H1 (cell line): ENCODE data around the gene EPHA3. TPM values are rescaled to one million over a fixed set of nuclear protein-coding genes. Genes with fewer than 3 reads are reported as not detected.

Experiments used
- CTCF ChIA-PET: fragments of 300-600 bp; sonication (Branson Sonifier 250); formaldehyde crosslinking; loops from one replicate; lab custom pipeline; 2021; ENCODE audit not compliant: partially characterized antibody; lab: Charles Lee
- POLR2A ChIA-PET: fragments of 300-600 bp; sonication (Branson Sonifier 250); formaldehyde crosslinking; loops from one replicate; lab custom pipeline; 2021; ENCODE audit warnings: inconsistent platforms; ENCODE audit not compliant: partially characterized antibody; lab: Charles Lee
- DNase-seq, 2 experiments: peaks; one replicate each; pipeline versions ENCODE4 v3.0.0 to v3.0.0-alpha.2; 2010 to 2022; ENCODE audit warnings: low spot score in 2 of 2, low read depth in 1 of 2, mixed read lengths in 1 of 2
- FAIRE-seq: peaks from 2 replicates; lab custom pipeline; 2011; peaks lifted over from hg19 to GRCh38; lab: Jason Lieb, UNC
- H2AFZ ChIP-seq: 2 replicates; pipeline ENCODE4 v1.8.1; 2012; ENCODE audit warnings: low read length, inconsistent platforms
- H2AK5ac ChIP-seq: 2 replicates; pipeline ENCODE4 v1.6.1; 2013; ENCODE audit warnings: low read depth, low read length
- H2BK120ac ChIP-seq: replicated peaks from 2 replicates; pipeline ENCODE3; 2013; ENCODE audit warnings: low read depth, low read length, inconsistent platforms
- H2BK12ac ChIP-seq: 2 replicates; pipeline ENCODE4 v1.6.1; 2013; ENCODE audit warnings: low read depth, low read length
- H2BK15ac ChIP-seq: 2 replicates; pipeline ENCODE4 v1.6.1; 2013; ENCODE audit warnings: low read length
- H2BK20ac ChIP-seq: 2 replicates; pipeline ENCODE4 v1.6.1; 2013; ENCODE audit warnings: low read length
- H2BK5ac ChIP-seq: 2 replicates; pipeline ENCODE4 v1.6.1; 2013; ENCODE audit warnings: low read depth, low read length
- H3K14ac ChIP-seq: 2 replicates; pipeline ENCODE4 v1.6.1; 2013; ENCODE audit warnings: inconsistent platforms; ENCODE audit not compliant: insufficient read length
- H3K18ac ChIP-seq: 2 replicates; pipeline ENCODE4 v1.6.1; 2013; ENCODE audit warnings: low read length; ENCODE audit errors: extremely low read depth
- H3K23ac ChIP-seq: 2 replicates; pipeline ENCODE4 v1.6.1; 2013; ENCODE audit warnings: inconsistent platforms; ENCODE audit not compliant: insufficient read length
- H3K23me2 ChIP-seq: 2 replicates; pipeline ENCODE4 v1.6.1; 2013; ENCODE audit warnings: low read depth, low read length
- H3K27ac ChIP-seq: 2 replicates; pipeline ENCODE4 v1.6.1; 2011; ENCODE audit warnings: low read depth, low read length, inconsistent platforms
- H3K27me3 ChIP-seq, 4 experiments: replicated peaks in 1 of 4; 1 replicate in 1 of 4; 2 replicates in 3 of 4; pipeline versions ENCODE4 v1.6.1 to v1.8.1; 2011 to 2013; ENCODE audit warnings: low read length in 3 of 4, mild to moderate bottlenecking in 3 of 4, inconsistent platforms in 2 of 4, mixed read lengths in 2 of 4, moderate library complexity in 1 of 4; ENCODE audit not compliant: control insufficient read depth in 3 of 4, insufficient read depth in 3 of 4; ENCODE audit errors: extremely low read depth in 1 of 4
- H3K36me3 ChIP-seq, 4 experiments: 2 replicates each; pipeline versions ENCODE4 v1.6.1 to v1.8.1; 2011 to 2013; ENCODE audit warnings: mild to moderate bottlenecking in 4 of 4, low read length in 3 of 4, moderate library complexity in 2 of 4, control low read depth in 1 of 4, inconsistent platforms in 1 of 4; ENCODE audit not compliant: insufficient read depth in 4 of 4, control insufficient read depth in 2 of 4
- H3K4ac ChIP-seq: replicated peaks from 2 replicates; pipeline ENCODE3; 2013; ENCODE audit warnings: low read length, low read depth, mixed read lengths, inconsistent platforms; ENCODE audit not compliant: insufficient read length
- H3K4me1 ChIP-seq, 4 experiments: replicated peaks in 1 of 4; 1 replicate in 1 of 4; 2 replicates in 3 of 4; pipeline versions ENCODE4 v1.6.1 to v1.8.1; 2011 to 2013; ENCODE audit warnings: low read length in 3 of 4, inconsistent platforms in 2 of 4, mixed read lengths in 1 of 4; ENCODE audit not compliant: insufficient read depth in 4 of 4, control insufficient read depth in 3 of 4
- H3K4me2 ChIP-seq, 2 experiments: 2 replicates each; pipeline versions ENCODE4 v1.6.1 to v1.8.1; 2011 to 2013; ENCODE audit warnings: low read depth in 2 of 2, low read length in 2 of 2, control low read depth in 1 of 2, inconsistent platforms in 1 of 2, mild to moderate bottlenecking in 1 of 2; ENCODE audit not compliant: insufficient read depth in 1 of 2
- H3K4me3 ChIP-seq, 4 experiments: fragments of 200-600, 300-600 bp in 1 of 4; sonication (generic), shearing (Covaris generic), sonication (Bioruptor Twin) in 1 of 4; 2 replicates each; pipeline versions ENCODE4 v1.5.1 to v1.8.1; 2011 to 2016; ENCODE audit warnings: low read length in 4 of 4, low read depth in 3 of 4, control low read depth in 2 of 4, inconsistent platforms in 2 of 4, mild to moderate bottlenecking in 2 of 4, mixed read lengths in 1 of 4, moderate library complexity in 1 of 4; ENCODE audit not compliant: insufficient read depth in 2 of 4; ENCODE audit errors: extremely low read depth in 1 of 4
- H3K56ac ChIP-seq: replicated peaks from 2 replicates; pipeline ENCODE3; 2013; ENCODE audit warnings: low read depth, mild to moderate bottlenecking, mixed read lengths, low read length, inconsistent platforms; ENCODE audit not compliant: insufficient read length
- H3K79me1 ChIP-seq: 2 replicates; pipeline ENCODE4 v1.6.1; 2013; ENCODE audit warnings: low read depth, low read length, control low read depth
- H3K79me2 ChIP-seq, 2 experiments: 2 replicates each; pipeline versions ENCODE4 v1.6.1 to v1.8.1; 2012 to 2013; ENCODE audit warnings: low read length in 2 of 2, mild to moderate bottlenecking in 2 of 2, inconsistent platforms in 1 of 2; ENCODE audit not compliant: insufficient read depth in 2 of 2, control insufficient read depth in 1 of 2
- H3K9ac ChIP-seq, 4 experiments: replicated peaks in 1 of 4; 1 replicate in 1 of 4; 2 replicates in 3 of 4; pipeline versions ENCODE4 v1.6.1 to v1.8.1; 2011 to 2013; ENCODE audit warnings: low read depth in 3 of 4, low read length in 3 of 4, control low read depth in 2 of 4, mild to moderate bottlenecking in 2 of 4, moderate library complexity in 2 of 4, inconsistent platforms in 1 of 4; ENCODE audit errors: extremely low read depth in 1 of 4
- H3K9me3 ChIP-seq, 2 experiments: 2 replicates each; pipeline versions ENCODE4 v1.6.1 to v1.8.1; 2012 to 2013; ENCODE audit warnings: mild to moderate bottlenecking in 2 of 2, moderate library complexity in 2 of 2, control low read depth in 1 of 2, inconsistent platforms in 1 of 2, low read depth in 1 of 2, low read length in 1 of 2, mixed read lengths in 1 of 2; ENCODE audit not compliant: insufficient read depth in 2 of 2
- H4K20me1 ChIP-seq, 2 experiments: replicated peaks in 1 of 2; 2 replicates each; pipeline versions ENCODE3 to v1.8.1; 2011 to 2013; ENCODE audit warnings: inconsistent platforms in 2 of 2, low read length in 2 of 2, mild to moderate bottlenecking in 1 of 2; ENCODE audit not compliant: insufficient read depth in 2 of 2, control insufficient read depth in 1 of 2
- H4K5ac ChIP-seq: 2 replicates; pipeline ENCODE4 v1.6.1; 2013; ENCODE audit warnings: low read length, low read depth, mixed read lengths, inconsistent platforms; ENCODE audit not compliant: insufficient read length
- H4K8ac ChIP-seq: 2 replicates; pipeline ENCODE4 v1.8.0; 2013; ENCODE audit warnings: mild to moderate bottlenecking, moderate library complexity, low read length, inconsistent platforms; ENCODE audit not compliant: insufficient read depth; ENCODE audit errors: extremely low read depth
- H4K91ac ChIP-seq: replicated peaks from 2 replicates; pipeline ENCODE3; 2013; ENCODE audit warnings: low read length, mixed read lengths, inconsistent platforms; ENCODE audit not compliant: insufficient read length
- KDM4A ChIP-seq: IDR thresholded peaks from one replicate; pipeline ENCODE4 v1.7.1; 2012; ENCODE audit warnings: low read depth, mild to moderate bottlenecking, moderate library complexity, low read length, inconsistent platforms; ENCODE audit not compliant: severe bottlenecking
- NRF1 ChIP-seq: IDR thresholded peaks from 2 replicates; pipeline ENCODE4 v1.6.1; 2011; ENCODE audit warnings: mild to moderate bottlenecking, low read depth, low read length, improper control_type of control experiment
- POLR2AphosphoS5 ChIP-seq: IDR thresholded peaks from 2 replicates; pipeline ENCODE4 v1.6.1; 2011; ENCODE audit warnings: low read depth, low read length
- POU5F1 ChIP-seq: IDR thresholded peaks from 2 replicates; pipeline ENCODE4 v1.6.1; 2011; ENCODE audit warnings: low read depth, mild to moderate bottlenecking, low read length, moderate library complexity
- TBP ChIP-seq: IDR thresholded peaks from 2 replicates; pipeline ENCODE4 v1.6.1; 2011; ENCODE audit warnings: low read depth, low read length, improper control_type of control experiment
- ZNF274 ChIP-seq: IDR thresholded peaks from 2 replicates; pipeline ENCODE4 v1.7.0; 2012; ENCODE audit warnings: low read length, borderline replicate concordance; ENCODE audit errors: extremely low read depth
- WGBS, 2 experiments: shearing (Covaris generic) in 1 of 2; methylation state at CpG; one replicate each; pipeline versions ENCODE4 v1.1.6 to v1.1.7; 2013 to 2015; ENCODE audit warnings: low lambda C conversion rate in 2 of 2, mixed read lengths in 2 of 2, inconsistent platforms in 1 of 2, low coverage in 1 of 2, missing lambda C conversion rate in 1 of 2; ENCODE audit not compliant: insufficient replicate concordance in 2 of 2, insufficient coverage in 1 of 2, insufficient read length in 1 of 2; ENCODE audit errors: extremely low coverage in 1 of 2, missing lambda C conversion rate in 1 of 2; 5-methylcytosine and 5-hydroxymethylcytosine counted together
- polyA plus RNA-seq, 7 experiments: library from polyadenylated mRNA; depleted of rRNA in 3 of 7; stranded (reverse) in 5 of 7; unstranded in 2 of 7; fragments of >200 nt in 5 of 7; fragments of 200-250 nt in 2 of 7; gene quantifications; 1 replicate in 5 of 7; 2 replicates in 1 of 7; 4 replicates in 1 of 7; pipeline versions ENCODE4 v1.2.1 to v1.2.3, GENCODE V29; 2011 to 2013; ENCODE audit warnings: missing spikeins in 2 of 7, mixed read lengths in 2 of 7
- total RNA-seq: library from RNA; stranded (reverse); fragmentation: NEBNext Ultra II Directional; extraction: Animal tissue kit (Norgen Biotek cat#: 25700); gene quantifications from 2 replicates; pipeline ENCODE4 v1.2.1, GENCODE V29; 2021

Gene EPHA3
- total and polyA plus RNA-seq, 2 of the 8 experiments (the other 6 are each of a cell fraction or from before 2014, with no cell fraction given): 0.09 to 0.22 TPM

GRCh38 chr3:89270201-89270600 is 162.8 kb downstream of the EPHA3 start:
- H4K20me1 ChIP-seq: no peaks in the 10 kb centered on the region
- no peaks in the 10 kb centered on the region for H3K79me1 ChIP-seq
- H3K23ac ChIP-seq: no peak overlapping the region
- no peak for TF ChIP-seq KDM4A
- TF ChIP-seq POU5F1: no peak
- no peak for TF ChIP-seq NRF1
- no peak for TF ChIP-seq ZNF274
- no peak for TF ChIP-seq POLR2AphosphoS5
- TF ChIP-seq TBP: no peak
- 100% methylated on average over 1 of the region's 1 CpG; no CpG with 5 or more reads in 1 of the 2 experiments for WGBS, 2 experiments
- H3K27ac ChIP-seq: no peak overlapping the region
- H4K91ac ChIP-seq: no peak overlapping the region
- H3K56ac ChIP-seq: no peak overlapping the region
- H4K8ac ChIP-seq: no peak overlapping the region
- no peak overlapping the region for H3K9ac ChIP-seq
- no peak overlapping the region for H2BK5ac ChIP-seq
- H3K14ac ChIP-seq: no peak overlapping the region
- DNase-seq (no peak), FAIRE-seq (no peak)
- H2BK15ac ChIP-seq: no peak overlapping the region
- no peak overlapping the region for H2BK120ac ChIP-seq
- no peak overlapping the region for H3K4ac ChIP-seq
- no peak overlapping the region for H2BK20ac ChIP-seq
- no peak overlapping the region for H2BK12ac ChIP-seq
- no peak overlapping the region for H3K4me3 ChIP-seq
- H3K79me2 ChIP-seq: no peaks in the 10 kb centered on the region
- peaks cover 0 to 8% (median 4%) of the 10 kb centered on the region in 4 experiments; a peak in 4 of 7 replicates for H3K4me1 ChIP-seq
- H2AK5ac ChIP-seq: no peak overlapping the region
- H3K18ac ChIP-seq: no peak overlapping the region
- no peak overlapping the region for H3K4me2 ChIP-seq
- no peak overlapping the region for H2AFZ ChIP-seq
- no peaks in the 10 kb centered on the region; a peak in 1 of 8 replicates for H3K36me3 ChIP-seq
- no peaks in the 10 kb centered on the region for H3K27me3 ChIP-seq
- POLR2A ChIA-PET: no interaction called here
- CTCF ChIA-PET: interaction anchor here (1.2 kb wide), 1 partner anchor 8 kb away, joined by 3 read pairs; no protein-coding TSS in a partner anchor
- H3K9me3 ChIP-seq: no peaks in the 10 kb centered on the region
- H3K23me2 ChIP-seq: no peaks in the 10 kb centered on the region
- no peak overlapping the region for H4K5ac ChIP-seq
